ENCODE results near the gene MAGEC1.

DNA sequence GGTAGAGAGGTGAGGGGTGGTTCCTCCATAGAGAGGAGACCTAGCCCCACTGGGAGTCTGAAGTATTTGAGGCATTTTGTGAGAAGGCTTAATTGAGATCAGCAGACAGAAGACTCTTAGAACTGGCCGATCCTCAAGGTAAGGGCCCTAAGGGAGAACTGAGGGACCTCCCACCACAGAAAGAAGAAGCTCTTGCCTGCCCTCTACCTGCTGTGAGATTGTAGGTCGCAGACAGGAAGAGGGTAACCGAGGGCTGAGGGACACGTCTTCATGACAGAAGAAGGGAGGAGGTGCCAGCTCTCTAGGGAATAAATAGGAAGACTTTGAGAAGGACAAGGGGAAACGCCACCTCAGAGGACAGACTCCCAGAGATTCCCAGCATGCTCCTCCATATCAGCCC, 24.1 kb upstream of the MAGEC1 start:
- TF ChIP-seq, protein P1, sequence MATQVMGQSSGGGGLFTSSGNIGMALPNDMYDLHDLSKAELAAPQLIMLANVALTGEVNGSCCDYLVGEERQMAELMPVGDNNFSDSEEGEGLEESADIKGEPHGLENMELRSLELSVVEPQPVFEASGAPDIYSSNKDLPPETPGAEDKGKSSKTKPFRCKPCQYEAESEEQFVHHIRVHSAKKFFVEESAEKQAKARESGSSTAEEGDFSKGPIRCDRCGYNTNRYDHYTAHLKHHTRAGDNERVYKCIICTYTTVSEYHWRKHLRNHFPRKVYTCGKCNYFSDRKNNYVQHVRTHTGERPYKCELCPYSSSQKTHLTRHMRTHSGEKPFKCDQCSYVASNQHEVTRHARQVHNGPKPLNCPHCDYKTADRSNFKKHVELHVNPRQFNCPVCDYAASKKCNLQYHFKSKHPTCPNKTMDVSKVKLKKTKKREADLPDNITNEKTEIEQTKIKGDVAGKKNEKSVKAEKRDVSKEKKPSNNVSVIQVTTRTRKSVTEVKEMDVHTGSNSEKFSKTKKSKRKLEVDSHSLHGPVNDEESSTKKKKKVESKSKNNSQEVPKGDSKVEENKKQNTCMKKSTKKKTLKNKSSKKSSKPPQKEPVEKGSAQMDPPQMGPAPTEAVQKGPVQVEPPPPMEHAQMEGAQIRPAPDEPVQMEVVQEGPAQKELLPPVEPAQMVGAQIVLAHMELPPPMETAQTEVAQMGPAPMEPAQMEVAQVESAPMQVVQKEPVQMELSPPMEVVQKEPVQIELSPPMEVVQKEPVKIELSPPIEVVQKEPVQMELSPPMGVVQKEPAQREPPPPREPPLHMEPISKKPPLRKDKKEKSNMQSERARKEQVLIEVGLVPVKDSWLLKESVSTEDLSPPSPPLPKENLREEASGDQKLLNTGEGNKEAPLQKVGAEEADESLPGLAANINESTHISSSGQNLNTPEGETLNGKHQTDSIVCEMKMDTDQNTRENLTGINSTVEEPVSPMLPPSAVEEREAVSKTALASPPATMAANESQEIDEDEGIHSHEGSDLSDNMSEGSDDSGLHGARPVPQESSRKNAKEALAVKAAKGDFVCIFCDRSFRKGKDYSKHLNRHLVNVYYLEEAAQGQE (IDR thresholded peaks at IDR 0.05; ENCODE audit: low read depth, low read length) = no peak
- TF ChIP-seq, protein P2, sequence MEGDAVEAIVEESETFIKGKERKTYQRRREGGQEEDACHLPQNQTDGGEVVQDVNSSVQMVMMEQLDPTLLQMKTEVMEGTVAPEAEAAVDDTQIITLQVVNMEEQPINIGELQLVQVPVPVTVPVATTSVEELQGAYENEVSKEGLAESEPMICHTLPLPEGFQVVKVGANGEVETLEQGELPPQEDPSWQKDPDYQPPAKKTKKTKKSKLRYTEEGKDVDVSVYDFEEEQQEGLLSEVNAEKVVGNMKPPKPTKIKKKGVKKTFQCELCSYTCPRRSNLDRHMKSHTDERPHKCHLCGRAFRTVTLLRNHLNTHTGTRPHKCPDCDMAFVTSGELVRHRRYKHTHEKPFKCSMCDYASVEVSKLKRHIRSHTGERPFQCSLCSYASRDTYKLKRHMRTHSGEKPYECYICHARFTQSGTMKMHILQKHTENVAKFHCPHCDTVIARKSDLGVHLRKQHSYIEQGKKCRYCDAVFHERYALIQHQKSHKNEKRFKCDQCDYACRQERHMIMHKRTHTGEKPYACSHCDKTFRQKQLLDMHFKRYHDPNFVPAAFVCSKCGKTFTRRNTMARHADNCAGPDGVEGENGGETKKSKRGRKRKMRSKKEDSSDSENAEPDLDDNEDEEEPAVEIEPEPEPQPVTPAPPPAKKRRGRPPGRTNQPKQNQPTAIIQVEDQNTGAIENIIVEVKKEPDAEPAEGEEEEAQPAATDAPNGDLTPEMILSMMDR (IDR thresholded peaks at IDR 0.05 in 2 of 3, conservative IDR thresholded peaks at IDR 0.05 in 1 of 3; ENCODE audit: control insufficient read depth in 2 of 3, extremely low read depth in 1 of 3, insufficient read depth in 1 of 3, low read depth in 3 of 3, low read length in 3 of 3) = no peak
- TF ChIP-seq MXI1 (IDR thresholded peaks at IDR 0.05; ENCODE audit: low read depth, low read length) (no peak), EED (IDR thresholded peaks at IDR 0.05; ENCODE audit: low read depth) (no peak), RAD21 (IDR thresholded peaks at IDR 0.05; ENCODE audit: insufficient read depth, low read depth, low read length) (no peak), CEBPB (IDR thresholded peaks at IDR 0.05; ENCODE audit: borderline replicate concordance in 1 of 2, low read depth in 2 of 2, low read length in 2 of 2) (no peak), JUNB (IDR thresholded peaks at IDR 0.05) (no peak), NR2C2 (IDR thresholded peaks at IDR 0.05; ENCODE audit: borderline replicate concordance, control insufficient read depth, insufficient read length, low read depth) (no peak), POLR2AphosphoS5 (IDR thresholded peaks at IDR 0.05; ENCODE audit: low read length) (no peak), ETV6 (conservative IDR thresholded peaks at IDR 0.05 in 1 of 2, IDR thresholded peaks at IDR 0.05 in 1 of 2; ENCODE audit: borderline replicate concordance in 1 of 2, low read depth in 1 of 2) (no peak)
- TF ChIP-seq, protein P3, sequence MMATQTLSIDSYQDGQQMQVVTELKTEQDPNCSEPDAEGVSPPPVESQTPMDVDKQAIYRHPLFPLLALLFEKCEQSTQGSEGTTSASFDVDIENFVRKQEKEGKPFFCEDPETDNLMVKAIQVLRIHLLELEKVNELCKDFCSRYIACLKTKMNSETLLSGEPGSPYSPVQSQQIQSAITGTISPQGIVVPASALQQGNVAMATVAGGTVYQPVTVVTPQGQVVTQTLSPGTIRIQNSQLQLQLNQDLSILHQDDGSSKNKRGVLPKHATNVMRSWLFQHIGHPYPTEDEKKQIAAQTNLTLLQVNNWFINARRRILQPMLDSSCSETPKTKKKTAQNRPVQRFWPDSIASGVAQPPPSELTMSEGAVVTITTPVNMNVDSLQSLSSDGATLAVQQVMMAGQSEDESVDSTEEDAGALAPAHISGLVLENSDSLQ (IDR thresholded peaks at IDR 0.05) = no peak
- TF ChIP-seq, protein P4, sequence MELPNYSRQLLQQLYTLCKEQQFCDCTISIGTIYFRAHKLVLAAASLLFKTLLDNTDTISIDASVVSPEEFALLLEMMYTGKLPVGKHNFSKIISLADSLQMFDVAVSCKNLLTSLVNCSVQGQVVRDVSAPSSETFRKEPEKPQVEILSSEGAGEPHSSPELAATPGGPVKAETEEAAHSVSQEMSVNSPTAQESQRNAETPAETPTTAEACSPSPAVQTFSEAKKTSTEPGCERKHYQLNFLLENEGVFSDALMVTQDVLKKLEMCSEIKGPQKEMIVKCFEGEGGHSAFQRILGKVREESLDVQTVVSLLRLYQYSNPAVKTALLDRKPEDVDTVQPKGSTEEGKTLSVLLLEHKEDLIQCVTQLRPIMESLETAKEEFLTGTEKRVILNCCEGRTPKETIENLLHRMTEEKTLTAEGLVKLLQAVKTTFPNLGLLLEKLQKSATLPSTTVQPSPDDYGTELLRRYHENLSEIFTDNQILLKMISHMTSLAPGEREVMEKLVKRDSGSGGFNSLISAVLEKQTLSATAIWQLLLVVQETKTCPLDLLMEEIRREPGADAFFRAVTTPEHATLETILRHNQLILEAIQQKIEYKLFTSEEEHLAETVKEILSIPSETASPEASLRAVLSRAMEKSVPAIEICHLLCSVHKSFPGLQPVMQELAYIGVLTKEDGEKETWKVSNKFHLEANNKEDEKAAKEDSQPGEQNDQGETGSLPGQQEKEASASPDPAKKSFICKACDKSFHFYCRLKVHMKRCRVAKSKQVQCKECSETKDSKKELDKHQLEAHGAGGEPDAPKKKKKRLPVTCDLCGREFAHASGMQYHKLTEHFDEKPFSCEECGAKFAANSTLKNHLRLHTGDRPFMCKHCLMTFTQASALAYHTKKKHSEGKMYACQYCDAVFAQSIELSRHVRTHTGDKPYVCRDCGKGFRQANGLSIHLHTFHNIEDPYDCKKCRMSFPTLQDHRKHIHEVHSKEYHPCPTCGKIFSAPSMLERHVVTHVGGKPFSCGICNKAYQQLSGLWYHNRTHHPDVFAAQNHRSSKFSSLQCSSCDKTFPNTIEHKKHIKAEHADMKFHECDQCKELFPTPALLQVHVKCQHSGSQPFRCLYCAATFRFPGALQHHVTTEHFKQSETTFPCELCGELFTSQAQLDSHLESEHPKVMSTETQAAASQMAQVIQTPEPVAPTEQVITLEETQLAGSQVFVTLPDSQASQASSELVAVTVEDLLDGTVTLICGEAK (IDR thresholded peaks at IDR 0.05; ENCODE audit: borderline replicate concordance) = no peak
